Panc1 (cell line): ENCODE results near the gene ISCA2. TPM values are rescaled to one million over a fixed set of nuclear protein-coding genes. Genes with fewer than 3 reads are reported as not detected.

Source experiments
- ATAC-seq: fragments of 200-7000 bp; cut with Tn5 transposase; 2 replicates; pipeline ENCODE4 v1.9.1; 2020; ENCODE audit warnings: mild to moderate bottlenecking, moderate library complexity
- BruUV-seq: library from RNA; stranded (reverse); fragments of 400-500 nt; replicated peaks from 2 replicates; lab custom pipeline; 2021; lab: Mats Ljungman, UMichigan
- CTCF ChIA-PET: fragments of 300-600 bp; sonication (Branson Sonifier 250); formaldehyde crosslinking; loops from one replicate; lab custom pipeline; 2022; ENCODE audit warnings: antibody characterized with exemption; lab: Charles Lee
- POLR2A ChIA-PET: fragments of 300-600 bp; sonication (Branson Sonifier 250); formaldehyde crosslinking; loops from one replicate; lab custom pipeline; 2022; ENCODE audit warnings: antibody characterized with exemption; lab: Charles Lee
- DNase-seq: peaks from one replicate; pipeline ENCODE4 v3.0.0-alpha.2; 2010; ENCODE audit warnings: low read depth, low spot score
- H3K27ac ChIP-seq: 2 replicates; pipeline ENCODE4 v1.5.1; 2011; ENCODE audit warnings: mild to moderate bottlenecking, low read length, inconsistent platforms
- H3K27me3 ChIP-seq: fragments of 200-500 bp; sonication (Bioruptor generic); 2 replicates; pipeline ENCODE4 v1.6.0; 2014; ENCODE audit warnings: low read length, inconsistent platforms; ENCODE audit not compliant: control insufficient read depth, insufficient read depth
- H3K36me3 ChIP-seq: fragments of 200-500 bp; sonication (Bioruptor generic); 2 replicates; pipeline ENCODE4 v1.5.1; 2014; ENCODE audit warnings: inconsistent platforms, mild to moderate bottlenecking, low read length, moderate library complexity; ENCODE audit not compliant: control insufficient read depth, insufficient read depth
- H3K4me1 ChIP-seq: 2 replicates; pipeline ENCODE4 v1.5.1; 2011; ENCODE audit warnings: inconsistent platforms, mild to moderate bottlenecking, low read length, moderate library complexity; ENCODE audit not compliant: control insufficient read depth, insufficient read depth
- H3K4me3 ChIP-seq, 2 experiments: 2 replicates each; pipeline ENCODE4 v1.5.1; 2011 to 2012; ENCODE audit warnings: low read depth in 2 of 2, low read length in 2 of 2, mild to moderate bottlenecking in 2 of 2, inconsistent platforms in 1 of 2, moderate library complexity in 1 of 2
- H3K9me3 ChIP-seq: fragments of 200-500 bp; sonication (Bioruptor generic); 2 replicates; pipeline ENCODE4 v1.5.1; 2014; ENCODE audit warnings: low read depth, mild to moderate bottlenecking, inconsistent platforms, low read length, moderate library complexity; ENCODE audit not compliant: control insufficient read depth, insufficient read depth
- CTCF ChIP-seq: fragments of 450-650 bp; IDR thresholded peaks from 2 replicates; pipeline ENCODE4 v1.5.1; 2017; ENCODE audit warnings: mild to moderate bottlenecking
- POLR2AphosphoS5 ChIP-seq: IDR thresholded peaks from 2 replicates; pipeline ENCODE4 v1.6.1; 2012; ENCODE audit warnings: mild to moderate bottlenecking, low read depth, low read length, moderate library complexity
- SIN3A ChIP-seq: IDR thresholded peaks from 2 replicates; pipeline ENCODE4 v1.6.1; 2012; ENCODE audit warnings: low read depth, mild to moderate bottlenecking, low read length, moderate library complexity, borderline replicate concordance; ENCODE audit not compliant: insufficient read depth
- TCF7L2 ChIP-seq: IDR thresholded peaks from 2 replicates; pipeline ENCODE4 v1.6.1; 2011; ENCODE audit warnings: mild to moderate bottlenecking, low read depth, low read length, inconsistent platforms
- in situ Hi-C: cut with HindIII; loops from 2 replicates; pipeline ENCODE4 v1.10.0; 2016; ENCODE audit warnings: low sequenced_read_pairs, low pct_unique_long_range_greater_than_20kb
- intact Hi-C: fragments of 100-400 bp; cut with micrococcal nuclease; formaldehyde crosslinking; loops from one replicate; pipeline ENCODE4 v1.10.0; 2022; ENCODE audit not compliant: unreplicated experiment
- total RNA-seq: library from RNA; stranded (reverse); gene quantifications from one replicate; pipeline ENCODE4 v1.2.1, GENCODE V29; 2021; ENCODE audit not compliant: unreplicated experiment
- TF ChIP-seq, protein P1 (sequence below), 2 experiments: IDR thresholded peaks; 2 replicates each; pipeline ENCODE4 v1.6.1; 2011 to 2012; ENCODE audit warnings: low read depth in 2 of 2, control low read depth in 1 of 2, low read length in 1 of 2, mild to moderate bottlenecking in 1 of 2, moderate library complexity in 1 of 2; ENCODE audit not compliant: insufficient read depth in 1 of 2

The ISCA2 gene
- total RNA-seq, 1 experiment from 2014 or later: 26.1 TPM

GRCh38 chr14:74501691-74502090, 8.1 kb downstream of the ISCA2 start:
- intact Hi-C loops: no loop called here

GRCh38 chr14:74502236-74503019, 8.9 kb downstream of the ISCA2 start:
- CTCF ChIA-PET: no interaction called here
- intact Hi-C loops: no loop called here
- no peak overlapping the region for H3K27ac ChIP-seq
- no peaks in the 10 kb centered on the region for H3K9me3 ChIP-seq
- no peaks in the 10 kb centered on the region for H3K27me3 ChIP-seq
- POLR2A ChIA-PET: no interaction called here
- ATAC-seq (peak; percentile 73), DNase-seq (peak; percentile 30)
- no peaks in the 10 kb centered on the region for H3K4me1 ChIP-seq
- in situ Hi-C loops: no loop called here
- no TSS peak for BruUV-seq
- TF ChIP-seq TCF7L2 (no peak), SIN3A (no peak), CTCF (peak; percentile 67)
- H3K4me3 ChIP-seq: no peak overlapping the region
- H3K36me3 ChIP-seq: no peaks in the 10 kb centered on the region

More at GRCh38 chr14:74501691-74502090, 8.1 kb downstream of the ISCA2 start:
- no TSS peak for BruUV-seq
- Histone ChIP-seq H3K9me3 (no peaks in the 10 kb centered on the region), H3K4me1 (no peaks in the 10 kb centered on the region), H3K27me3 (no peaks in the 10 kb centered on the region), H3K27ac (no peak overlapping the region), H3K36me3 (no peaks in the 10 kb centered on the region), H3K4me3 (no peak overlapping the region)
- TF ChIP-seq, protein P1, sequence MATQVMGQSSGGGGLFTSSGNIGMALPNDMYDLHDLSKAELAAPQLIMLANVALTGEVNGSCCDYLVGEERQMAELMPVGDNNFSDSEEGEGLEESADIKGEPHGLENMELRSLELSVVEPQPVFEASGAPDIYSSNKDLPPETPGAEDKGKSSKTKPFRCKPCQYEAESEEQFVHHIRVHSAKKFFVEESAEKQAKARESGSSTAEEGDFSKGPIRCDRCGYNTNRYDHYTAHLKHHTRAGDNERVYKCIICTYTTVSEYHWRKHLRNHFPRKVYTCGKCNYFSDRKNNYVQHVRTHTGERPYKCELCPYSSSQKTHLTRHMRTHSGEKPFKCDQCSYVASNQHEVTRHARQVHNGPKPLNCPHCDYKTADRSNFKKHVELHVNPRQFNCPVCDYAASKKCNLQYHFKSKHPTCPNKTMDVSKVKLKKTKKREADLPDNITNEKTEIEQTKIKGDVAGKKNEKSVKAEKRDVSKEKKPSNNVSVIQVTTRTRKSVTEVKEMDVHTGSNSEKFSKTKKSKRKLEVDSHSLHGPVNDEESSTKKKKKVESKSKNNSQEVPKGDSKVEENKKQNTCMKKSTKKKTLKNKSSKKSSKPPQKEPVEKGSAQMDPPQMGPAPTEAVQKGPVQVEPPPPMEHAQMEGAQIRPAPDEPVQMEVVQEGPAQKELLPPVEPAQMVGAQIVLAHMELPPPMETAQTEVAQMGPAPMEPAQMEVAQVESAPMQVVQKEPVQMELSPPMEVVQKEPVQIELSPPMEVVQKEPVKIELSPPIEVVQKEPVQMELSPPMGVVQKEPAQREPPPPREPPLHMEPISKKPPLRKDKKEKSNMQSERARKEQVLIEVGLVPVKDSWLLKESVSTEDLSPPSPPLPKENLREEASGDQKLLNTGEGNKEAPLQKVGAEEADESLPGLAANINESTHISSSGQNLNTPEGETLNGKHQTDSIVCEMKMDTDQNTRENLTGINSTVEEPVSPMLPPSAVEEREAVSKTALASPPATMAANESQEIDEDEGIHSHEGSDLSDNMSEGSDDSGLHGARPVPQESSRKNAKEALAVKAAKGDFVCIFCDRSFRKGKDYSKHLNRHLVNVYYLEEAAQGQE (IDR thresholded peaks at IDR 0.05; ENCODE audit: insufficient read depth in 1 of 2, low read depth in 2 of 2, low read length in 1 of 2): no peak
- TF ChIP-seq CTCF: no peak
- TF ChIP-seq SIN3A: no peak
- TF ChIP-seq TCF7L2: no peak
- no peak for TF ChIP-seq POLR2AphosphoS5
- POLR2A ChIA-PET: no interaction called here
- CTCF ChIA-PET: no interaction called here
- no peak for DNase-seq
- ATAC-seq: no peak
- in situ Hi-C loops: no loop called here
